Measurements from ENCODE around the gene TLE4. TPM values are rescaled to one million over a fixed set of nuclear protein-coding genes. Genes with fewer than 3 reads are reported as not detected.

TLE4 gene
- polyA plus RNA-seq, 1 donor (not counting 4 experiments of a cell fraction or from before 2014, with no cell fraction given): 14.7 TPM

- no peaks in the 10 kb centered on the region for H3K27me3 ChIP-seq (ENCODE audit: control insufficient read depth, extremely low read depth, insufficient read depth, low read length)
- H3K4me1 ChIP-seq (ENCODE audit: control insufficient read depth, extremely low read depth, insufficient read depth, low read length): peaks cover 14% of the 10 kb centered on the region
- H3K4me3 ChIP-seq (ENCODE audit: control insufficient read depth in 2 of 3, extremely low read depth in 1 of 3, insufficient read depth in 2 of 3, low read depth in 1 of 3, low read length in 3 of 3): no peak overlapping the region
- dilution Hi-C loops (cut with MboI; ENCODE audit: extremely low pct_ligation_motif_present, low sequenced_read_pairs): no loop called here
- no peak overlapping the region for H2AFZ ChIP-seq (ENCODE audit: control insufficient read depth, low read length)
- H3K36me3 ChIP-seq (ENCODE audit: control insufficient read depth in 2 of 2, extremely low read depth in 1 of 2, insufficient read depth in 2 of 2, low read length in 2 of 2): no peaks in the 10 kb centered on the region
- peaks cover 2% of the 10 kb centered on the region for H3K9me1 ChIP-seq (ENCODE audit: control insufficient read depth, extremely low read depth, insufficient read depth, low read length)
- H3K9ac ChIP-seq (ENCODE audit: control insufficient read depth, extremely low read depth, insufficient read depth, low read length): no peak overlapping the region
- no peak for DNase-seq (ENCODE audit: low read depth, low spot score)
- TF ChIP-seq EZH2 (IDR thresholded peaks at IDR 0.05; ENCODE audit: low read length): no peak
- no peak for TF ChIP-seq CTCF (optimal IDR thresholded peaks at IDR 0.05 in 1 of 3, IDR thresholded peaks at IDR 0.05 in 1 of 3, conservative IDR thresholded peaks at IDR 0.05 in 1 of 3; ENCODE audit: extremely low read depth in 1 of 3, insufficient read depth in 2 of 3, low read length in 3 of 3)
- H3K4me2 ChIP-seq (ENCODE audit: control insufficient read depth, extremely low read depth, insufficient read depth, low read depth, low read length): no peak overlapping the region
- no peak overlapping the region for H3K27ac ChIP-seq (ENCODE audit: control insufficient read depth, insufficient read depth, low read length)
- FAIRE-seq: no peak
- no peaks in the 10 kb centered on the region for H3K9me3 ChIP-seq (ENCODE audit: control insufficient read depth, low read depth, low read length)
- no peaks in the 10 kb centered on the region for H4K20me1 ChIP-seq (ENCODE audit: control insufficient read depth, extremely low read depth, insufficient read depth, low read length)
- no peaks in the 10 kb centered on the region for H3K79me2 ChIP-seq (ENCODE audit: control insufficient read depth, insufficient read depth, low read length)
Measured at GRCh38 chr9:79768194-79768593, 196.4 kb downstream of the TLE4 start.

GRCh38 chr9:79769476-79770275 lies 197.9 kb downstream of the TLE4 start:
- DNase-seq (ENCODE audit: low read depth, low spot score) (no peak), FAIRE-seq (no peak)
- no peaks in the 10 kb centered on the region for H3K79me2 ChIP-seq (ENCODE audit: control insufficient read depth, insufficient read depth, low read length)
- no peak overlapping the region for H3K4me3 ChIP-seq (ENCODE audit: control insufficient read depth in 2 of 3, extremely low read depth in 1 of 3, insufficient read depth in 2 of 3, low read depth in 1 of 3, low read length in 3 of 3)
- peaks cover 4% of the 10 kb centered on the region for H3K4me1 ChIP-seq (ENCODE audit: control insufficient read depth, extremely low read depth, insufficient read depth, low read length)
- no peaks in the 10 kb centered on the region for H3K9me3 ChIP-seq (ENCODE audit: control insufficient read depth, low read depth, low read length)
- no peak overlapping the region for H3K9ac ChIP-seq (ENCODE audit: control insufficient read depth, extremely low read depth, insufficient read depth, low read length)
- H3K9me1 ChIP-seq (ENCODE audit: control insufficient read depth, extremely low read depth, insufficient read depth, low read length): no peaks in the 10 kb centered on the region
- no peak overlapping the region for H3K27ac ChIP-seq (ENCODE audit: control insufficient read depth, insufficient read depth, low read length)
- no peaks in the 10 kb centered on the region for H4K20me1 ChIP-seq (ENCODE audit: control insufficient read depth, extremely low read depth, insufficient read depth, low read length)
- H2AFZ ChIP-seq (ENCODE audit: control insufficient read depth, low read length): no peak overlapping the region
- dilution Hi-C loops (cut with MboI; ENCODE audit: extremely low pct_ligation_motif_present, low sequenced_read_pairs): no loop called here
- H3K27me3 ChIP-seq (ENCODE audit: control insufficient read depth, extremely low read depth, insufficient read depth, low read length): no peaks in the 10 kb centered on the region
- peak; percentile 12 to 51 (median 42) for TF ChIP-seq CTCF (optimal IDR thresholded peaks at IDR 0.05 in 1 of 3, IDR thresholded peaks at IDR 0.05 in 1 of 3, conservative IDR thresholded peaks at IDR 0.05 in 1 of 3; ENCODE audit: extremely low read depth in 1 of 3, insufficient read depth in 2 of 3, low read length in 3 of 3)
- no peak for TF ChIP-seq EZH2 (IDR thresholded peaks at IDR 0.05; ENCODE audit: low read length)
- no peak overlapping the region for H3K4me2 ChIP-seq (ENCODE audit: control insufficient read depth, extremely low read depth, insufficient read depth, low read depth, low read length)
- no peaks in the 10 kb centered on the region for H3K36me3 ChIP-seq (ENCODE audit: control insufficient read depth in 2 of 2, extremely low read depth in 1 of 2, insufficient read depth in 2 of 2, low read length in 2 of 2)

Data from keratinocyte (primary cell).